ENCODE data around the gene SLC6A16.
"Not testable (repeated sequence)": the region's sequence is repeated elsewhere in the genome, so short reads cannot be mapped to it uniquely, and the experiment has no call there.

The SLC6A16 gene

DNA sequence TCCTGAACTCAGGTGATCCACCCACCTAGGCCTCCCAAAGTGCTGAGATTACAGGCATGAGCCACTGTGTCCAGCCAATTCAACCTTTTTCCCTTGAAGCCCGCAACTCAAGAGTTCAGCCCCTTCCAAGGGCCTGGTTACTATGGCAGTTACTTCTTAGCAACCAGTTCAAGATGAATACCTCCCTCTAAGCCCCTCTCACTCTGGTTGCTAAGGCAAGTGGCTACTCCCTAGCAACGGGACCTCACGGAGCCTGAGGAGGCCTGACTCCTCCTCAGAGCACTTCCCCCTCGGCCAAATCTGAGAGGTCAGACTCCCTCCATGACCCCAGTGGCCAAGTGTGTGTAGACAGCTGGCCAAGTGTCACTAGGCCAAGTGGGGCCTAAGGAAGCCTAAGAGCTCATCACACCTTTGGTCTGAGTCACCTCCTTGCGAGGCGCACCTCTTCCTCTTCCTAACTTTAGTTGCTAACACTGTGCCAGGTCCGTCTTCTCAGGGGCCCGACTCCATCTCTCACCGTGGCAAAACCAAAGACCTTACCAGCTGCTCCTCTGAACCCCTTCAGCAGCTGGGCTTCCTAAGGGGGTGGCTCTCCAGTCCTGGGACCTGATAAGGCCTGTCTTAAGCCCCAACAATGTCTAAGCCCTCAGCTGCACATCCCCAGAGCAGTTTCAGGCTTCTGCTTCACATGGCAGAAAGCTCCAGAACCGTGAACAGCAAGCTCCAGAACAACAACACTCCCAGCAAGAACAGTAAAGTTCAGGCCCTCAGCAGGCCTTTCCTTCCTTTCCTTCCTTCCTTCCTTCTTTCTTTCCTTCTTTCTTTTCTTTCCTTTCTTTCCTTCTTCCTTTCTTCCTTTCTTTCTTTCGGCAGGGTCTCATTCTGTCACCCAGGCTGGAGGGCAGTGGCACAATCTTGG, 19.8 kb upstream of the SLC6A16 start:
- peak; percentile 22 for DNase-seq

DNA sequence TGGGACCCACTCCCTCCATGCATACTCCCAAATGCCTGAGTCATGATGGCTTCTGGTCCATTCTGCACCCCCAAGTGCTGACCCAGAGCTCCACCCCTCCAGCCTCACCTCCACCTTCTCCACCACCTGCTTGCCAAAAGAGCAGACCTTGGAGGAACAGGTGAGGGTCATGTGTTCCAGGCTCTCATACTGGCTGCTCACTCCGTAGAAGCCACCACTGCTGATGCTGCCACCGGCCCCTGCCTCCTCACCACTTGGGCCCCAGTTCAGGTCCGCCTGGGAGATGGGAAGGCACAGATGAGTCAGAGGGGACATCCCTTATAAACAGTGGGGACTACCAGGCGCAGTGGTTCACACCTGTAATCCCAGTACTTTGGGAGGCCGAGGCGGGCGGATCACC, 18.1 kb upstream of the SLC6A16 start:
- no peak for DNase-seq

- DNase-seq, result no peak
Observed at GRCh38 chr19:49342291-49342721, 17.3 kb upstream of the SLC6A16 start.

- DNase-seq, result no peak
Observed at GRCh38 chr19:49340865-49341718, 16.1 kb upstream of the SLC6A16 start.

- DNase-seq, result no peak
Observed at GRCh38 chr19:49340069-49340864, 15.3 kb upstream of the SLC6A16 start.

DNA sequence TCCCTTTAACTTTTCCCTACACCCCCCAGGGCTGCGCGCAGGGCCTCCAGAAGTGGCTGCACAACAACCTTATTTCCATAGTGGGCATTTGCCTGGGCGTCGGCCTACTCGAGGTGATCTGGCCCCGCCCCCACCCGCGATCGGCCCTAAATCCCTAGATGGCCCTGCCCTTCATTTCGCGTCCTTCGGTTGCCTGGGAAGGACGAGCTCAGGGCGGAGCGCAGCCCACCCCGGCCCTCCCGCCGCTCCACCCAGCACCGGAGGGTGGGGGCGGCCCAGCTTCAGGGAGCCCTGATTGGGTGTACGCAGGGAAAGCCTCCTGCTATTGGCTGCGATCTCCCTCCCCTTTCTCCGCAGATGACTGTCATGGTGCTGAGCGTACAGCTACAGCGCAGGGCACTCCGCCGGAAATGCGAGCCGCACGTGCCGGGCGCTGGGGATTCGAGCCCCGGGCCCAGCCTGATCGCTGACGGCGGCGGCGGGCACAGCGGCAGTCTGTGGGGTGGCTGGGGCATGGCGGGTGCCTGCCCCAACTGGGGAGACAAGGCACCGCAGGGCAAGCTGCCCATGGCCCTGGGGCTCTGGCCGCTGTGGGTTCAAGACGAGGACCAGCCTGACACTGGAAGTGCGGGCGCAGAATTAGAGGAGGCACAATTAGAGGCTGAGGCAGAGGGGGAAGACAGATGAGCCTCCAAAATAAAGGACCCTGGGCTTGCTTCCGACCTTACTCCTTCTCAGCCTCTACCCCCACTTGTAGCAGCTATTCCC, 14.5 kb upstream of the SLC6A16 start:
- no peak for DNase-seq

- DNase-seq, result no peak
Observed at GRCh38 chr19:49338691-49339300, 13.8 kb upstream of the SLC6A16 start.

DNA sequence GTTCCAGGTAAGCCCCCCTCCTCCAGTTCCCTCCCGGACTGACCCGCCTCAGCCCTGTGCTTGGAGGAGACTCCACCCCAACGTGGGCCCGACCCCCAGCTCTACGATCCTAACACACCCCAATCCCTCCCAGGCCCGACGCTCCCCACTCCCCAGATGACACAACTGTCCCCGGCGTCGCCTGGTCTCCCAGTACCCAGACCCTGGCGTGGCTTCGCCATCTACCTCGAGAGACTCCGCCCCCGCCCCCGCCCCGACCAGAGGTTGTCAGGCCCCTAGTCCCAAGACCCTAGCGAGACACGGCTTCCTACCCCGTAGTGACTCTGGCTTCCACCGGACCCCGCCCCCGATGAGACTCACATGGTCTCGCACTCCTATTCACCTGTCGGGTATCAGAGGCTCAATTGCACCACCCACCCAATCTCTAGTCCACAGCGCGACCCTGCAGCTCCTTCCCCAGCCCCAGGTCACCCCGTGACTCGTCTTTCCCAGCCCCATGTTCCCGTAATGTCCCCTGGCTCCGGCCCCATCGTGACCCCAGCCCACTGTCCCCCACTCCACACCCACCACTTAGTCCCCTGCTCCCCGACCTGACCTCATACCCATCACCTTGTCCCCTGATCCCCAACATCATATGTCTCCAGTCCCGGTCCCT, 13.2 kb upstream of the SLC6A16 start:
- DNase-seq, result no peak

- DNase-seq, result no peak
Observed at GRCh38 chr19:49337267-49338022, 12.5 kb upstream of the SLC6A16 start.

GRCh38 chr19:49336482-49337266, 11.7 kb upstream of the SLC6A16 start:
- no peak for DNase-seq

- no peak for DNase-seq
Observed at GRCh38 chr19:49335784-49336481, 10.9 kb upstream of the SLC6A16 start.

DNA sequence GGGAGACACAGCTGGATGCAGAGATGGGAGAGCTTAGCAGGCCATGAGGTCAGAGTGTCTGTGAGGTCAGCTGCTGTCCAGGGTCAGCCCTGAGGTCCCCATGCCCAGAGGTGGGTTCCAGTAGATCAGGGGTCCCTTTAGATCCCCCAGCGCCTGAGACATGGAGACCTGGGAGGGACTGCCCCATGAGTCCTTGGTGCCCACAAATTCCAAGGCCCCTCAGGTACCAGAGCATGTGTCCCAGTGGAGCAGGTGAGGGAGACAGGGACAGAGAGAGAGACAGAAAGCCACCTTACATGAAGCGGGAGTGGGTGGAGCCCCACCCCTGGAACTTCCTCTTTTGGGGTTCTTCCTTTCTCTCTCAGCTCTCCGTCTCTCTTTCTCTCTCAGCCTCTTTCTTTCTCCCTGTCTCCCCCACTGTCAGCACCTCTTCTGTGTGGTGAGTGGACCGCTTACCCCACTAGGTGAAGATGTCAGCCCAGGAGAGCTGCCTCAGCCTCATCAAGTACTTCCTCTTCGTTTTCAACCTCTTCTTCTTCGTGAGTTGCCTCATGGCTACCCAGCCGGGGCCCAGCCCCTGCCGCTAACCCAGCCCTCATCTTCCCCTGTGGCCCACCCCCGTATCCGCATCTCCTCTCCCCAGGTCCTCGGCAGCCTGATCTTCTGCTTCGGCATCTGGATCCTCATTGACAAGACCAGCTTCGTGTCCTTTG, 10.2 kb upstream of the SLC6A16 start, which contains the start of gene CD37:
TSS of gene CD37 (plus strand) at position 336 of the 713 bp plus-strand sequence. CDS start at position 471, 135 bp downstream.
- peak; percentile 33 for DNase-seq

DNA sequence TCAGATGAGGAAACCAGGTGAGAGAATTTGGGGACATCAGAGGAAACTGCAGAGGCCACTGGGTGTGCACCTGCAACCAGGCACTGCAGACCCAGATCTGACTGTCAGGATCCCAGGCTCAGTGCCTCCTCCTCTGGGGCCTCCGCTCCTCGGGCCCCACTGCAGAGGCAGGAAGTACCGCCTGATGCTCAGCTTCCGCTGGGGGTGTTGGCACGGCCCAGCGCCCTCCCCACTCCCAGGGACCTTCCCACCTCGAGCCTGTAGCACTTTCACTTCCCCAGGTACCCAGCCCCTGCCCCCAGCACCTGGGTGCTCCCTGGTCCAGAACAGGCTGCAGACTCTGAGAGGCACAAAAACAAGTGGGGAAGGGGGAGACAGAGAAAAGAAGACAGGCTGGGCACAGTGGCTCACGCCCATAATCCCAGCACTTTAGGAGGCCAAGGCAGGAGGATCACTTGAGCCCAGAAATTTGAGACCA, 8.9 kb upstream of the SLC6A16 start:
- DNase-seq, result no peak

DNA sequence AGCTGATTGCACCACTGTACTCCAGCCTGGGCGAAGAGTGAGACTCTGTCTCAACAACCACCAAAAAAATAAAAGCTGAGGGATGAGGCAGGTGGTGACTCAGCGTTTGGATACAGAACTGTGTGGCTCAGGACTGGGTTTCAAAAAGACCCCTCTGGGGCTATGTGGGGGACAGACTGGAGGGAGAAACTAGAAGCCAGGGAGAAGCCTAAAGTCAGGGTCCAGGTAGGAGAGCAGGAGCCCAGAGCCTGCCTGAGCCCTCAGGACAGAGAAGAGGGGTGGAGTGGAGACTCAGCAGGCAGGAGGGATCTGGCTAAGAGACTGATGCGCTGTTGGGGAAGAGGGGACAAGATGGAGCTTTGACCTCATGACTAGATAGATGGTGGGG, 8.4 kb upstream of the SLC6A16 start:
- DNase-seq, result no peak

DNA sequence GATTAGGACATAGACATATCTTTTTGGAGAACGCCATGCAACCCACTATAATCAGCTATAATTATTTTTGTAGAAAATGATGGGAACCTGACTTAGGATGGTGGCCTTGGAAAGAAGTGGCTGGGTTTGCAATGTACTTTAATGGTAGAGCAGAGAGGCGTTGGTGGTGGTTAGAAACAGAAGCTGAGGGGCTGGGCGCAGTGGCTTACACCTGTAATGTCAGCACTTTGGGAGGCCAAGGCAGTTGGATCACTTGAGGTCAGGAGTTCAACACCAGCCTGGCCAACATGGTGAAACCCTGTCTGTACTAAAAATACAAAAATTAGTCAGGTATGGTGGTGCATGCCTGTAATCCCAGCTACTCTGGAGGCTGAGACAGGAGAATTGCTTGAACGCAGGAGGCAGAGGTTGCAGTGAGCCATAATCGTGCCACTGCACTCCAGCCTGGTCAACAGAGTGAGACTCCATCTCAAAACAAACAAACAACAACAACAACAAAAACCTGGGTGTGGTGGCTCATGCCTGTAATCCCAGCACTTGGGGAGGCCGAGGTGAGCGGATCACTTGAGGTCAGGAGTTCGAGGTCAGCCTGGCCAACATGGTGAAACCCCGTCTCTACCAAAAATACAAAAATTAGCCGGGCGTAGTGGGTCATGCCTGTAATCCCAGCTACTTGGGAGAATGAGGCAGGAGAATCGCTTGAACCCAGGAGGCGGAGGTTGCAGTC, 7.9 kb upstream of the SLC6A16 start:
- not testable (repeated sequence) for DNase-seq

GRCh38 chr19:49331616-49332055, 6.6 kb upstream of the SLC6A16 start:
- DNase-seq, result no peak

- DNase-seq, result not testable (repeated sequence)
Observed at GRCh38 chr19:49331187-49331586, 6.2 kb upstream of the SLC6A16 start.
